Measurements from ENCODE around the gene TM2D1.
"Not testable (repeated sequence)": the region's sequence is repeated elsewhere in the genome, so short reads cannot be mapped to it uniquely, and the experiment has no call there.

TM2D1 gene

DNA sequence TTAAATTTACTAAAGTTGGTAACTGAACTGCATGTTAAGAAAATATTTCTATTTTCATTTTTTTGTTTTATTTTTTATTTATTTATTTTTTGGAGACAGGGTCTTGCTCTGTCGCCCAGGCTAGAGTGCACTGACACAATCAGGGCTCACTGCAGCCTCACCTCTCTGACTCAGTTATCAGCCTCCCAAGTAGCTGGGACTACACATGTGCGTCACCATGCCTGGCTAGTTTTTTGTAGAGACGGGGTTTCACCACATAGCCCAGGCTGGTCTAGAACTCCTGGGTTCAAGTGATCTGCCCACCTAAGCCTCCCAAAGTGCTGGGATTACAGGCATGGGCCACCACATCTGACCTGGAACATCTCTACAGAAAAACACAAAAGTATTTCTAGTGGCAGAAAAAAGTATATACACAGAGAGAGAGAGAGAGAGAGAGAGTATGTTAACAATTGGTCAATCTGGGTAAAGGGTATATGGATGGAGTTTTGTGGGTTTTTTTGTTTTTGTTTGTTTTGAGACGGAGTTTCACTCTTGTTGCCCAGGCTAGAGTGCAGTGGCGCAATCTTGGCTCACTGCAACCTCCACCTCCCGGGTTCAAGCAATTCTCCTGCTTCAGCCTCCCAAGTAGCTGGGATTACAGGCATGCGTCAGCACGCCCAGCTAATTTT, 5.8 kb downstream of the TM2D1 start:
- DNase-seq (ENCODE audit: low read depth in 2 of 2): not testable (repeated sequence)

- no peak for DNase-seq (ENCODE audit: low read depth in 2 of 2)
Measured at GRCh38 chr1:61711969-61712368, 13.0 kb downstream of the TM2D1 start.

- not testable (repeated sequence) for DNase-seq (ENCODE audit: low read depth in 2 of 2)
Measured at GRCh38 chr1:61711257-61711656, 13.7 kb downstream of the TM2D1 start.

DNA sequence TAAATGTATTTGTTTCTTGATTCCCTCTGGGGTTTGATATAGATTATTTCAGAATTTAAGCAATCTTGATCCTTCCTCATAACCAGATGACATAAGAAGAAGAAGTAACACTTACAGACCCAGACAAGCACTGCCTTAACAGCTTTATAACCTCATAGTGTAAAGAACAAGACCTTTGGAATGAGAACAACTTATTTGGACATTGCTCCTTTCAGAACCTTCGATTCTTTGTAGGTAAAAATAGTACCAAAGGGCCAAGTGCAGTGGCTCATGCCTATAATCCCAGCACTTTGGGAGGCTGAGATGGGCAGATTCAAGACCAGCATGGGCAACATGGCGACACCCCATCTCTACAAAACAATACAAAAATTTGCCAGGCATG, 15.0 kb downstream of the TM2D1 start:
- DNase-seq (ENCODE audit: low read depth in 2 of 2): no peak

DNA sequence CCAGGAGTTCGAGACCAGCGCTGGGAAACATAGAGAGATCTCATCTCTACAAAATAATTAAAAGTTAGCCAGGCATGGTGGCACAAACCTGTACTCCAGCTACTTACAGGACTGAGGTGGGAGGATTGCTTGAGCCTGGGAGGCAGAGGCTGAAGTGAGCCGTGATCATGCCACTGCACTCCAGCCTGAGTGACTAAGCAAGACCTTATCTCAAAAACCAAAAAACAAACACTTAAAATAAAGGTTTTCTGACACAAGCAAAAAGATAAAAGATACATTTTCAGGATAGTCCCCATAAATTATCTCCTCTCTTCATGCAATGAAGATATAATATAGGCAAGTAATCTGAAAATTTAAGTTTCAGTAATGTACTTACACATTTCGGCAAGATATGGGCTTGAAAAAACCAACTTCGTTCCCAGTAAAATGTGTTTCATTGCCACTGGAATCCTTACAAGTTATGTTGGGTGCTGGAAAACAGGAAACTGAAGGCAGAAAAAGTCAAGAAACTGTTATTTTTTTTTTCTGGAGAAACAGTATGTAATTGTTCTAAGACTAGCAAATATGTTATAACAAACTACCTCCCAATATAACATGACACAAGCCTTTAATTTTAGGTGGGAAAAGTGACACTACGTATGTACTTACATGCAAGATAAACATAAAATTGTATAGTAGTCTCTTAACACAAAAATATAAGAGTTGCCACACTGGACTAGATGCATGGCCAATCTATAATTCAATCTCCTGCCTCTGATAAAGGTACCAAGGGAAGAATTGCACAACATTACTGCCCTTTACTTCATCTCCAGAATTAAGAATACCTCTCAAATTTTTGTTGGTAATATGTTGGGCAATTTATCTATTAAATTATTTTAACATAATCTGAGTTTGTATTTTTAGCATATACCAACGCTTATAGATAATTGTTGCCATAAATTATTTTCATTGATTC, 15.7 kb downstream of the TM2D1 start:
- no peak for DNase-seq (ENCODE audit: low read depth in 2 of 2)

- DNase-seq (ENCODE audit: low read depth in 2 of 2): no peak
Measured at GRCh38 chr1:61699911-61700851, 24.8 kb downstream of the TM2D1 start.

GRCh38 chr1:61692155-61692800, 32.7 kb downstream of the TM2D1 start:
- DNase-seq (ENCODE audit: low read depth in 2 of 2): no peak

DNA sequence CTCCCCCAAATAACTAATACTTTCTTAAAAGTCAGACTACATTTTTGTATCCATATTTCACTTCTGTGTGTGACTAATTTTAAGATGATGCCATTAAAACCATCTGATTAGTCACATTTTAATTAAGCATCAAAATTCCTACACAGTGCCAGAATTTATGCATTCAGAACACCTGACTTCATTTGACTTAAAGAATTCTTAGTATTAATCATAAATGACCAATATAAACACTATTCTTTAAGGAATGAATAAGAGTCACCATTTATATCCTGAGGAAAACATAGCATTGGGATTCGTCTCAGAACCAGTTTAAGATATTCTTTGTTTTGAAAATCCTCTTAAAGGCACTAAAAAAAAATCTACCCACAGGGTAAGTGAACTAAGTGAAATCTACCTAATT, 37.0 kb downstream of the TM2D1 start:
- DNase-seq (ENCODE audit: low read depth in 2 of 2): no peak

DNA sequence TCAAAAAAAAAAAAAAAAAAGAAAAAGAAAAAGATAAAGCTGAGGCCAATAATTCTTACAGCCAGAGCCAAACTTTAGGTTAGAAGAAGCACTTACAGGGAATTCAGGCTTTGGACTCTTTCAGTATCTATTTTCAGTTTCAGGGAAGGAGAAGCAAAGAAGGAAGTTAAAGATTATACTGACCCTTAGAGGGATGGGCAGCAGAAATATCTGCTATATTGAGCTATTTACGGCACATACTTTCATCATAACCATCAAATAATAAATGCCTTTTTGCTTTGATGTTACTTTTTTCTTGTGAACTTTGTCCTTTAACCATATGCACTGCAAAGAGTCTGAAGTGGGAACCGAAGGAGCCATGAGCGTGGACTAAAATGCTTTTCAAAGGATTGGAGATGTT, 42.0 kb downstream of the TM2D1 start:
- DNase-seq (ENCODE audit: low read depth in 2 of 2): no peak

GRCh38 chr1:61680500-61680899, 44.4 kb downstream of the TM2D1 start:
- no peak for DNase-seq (ENCODE audit: low read depth in 2 of 2)

DNA sequence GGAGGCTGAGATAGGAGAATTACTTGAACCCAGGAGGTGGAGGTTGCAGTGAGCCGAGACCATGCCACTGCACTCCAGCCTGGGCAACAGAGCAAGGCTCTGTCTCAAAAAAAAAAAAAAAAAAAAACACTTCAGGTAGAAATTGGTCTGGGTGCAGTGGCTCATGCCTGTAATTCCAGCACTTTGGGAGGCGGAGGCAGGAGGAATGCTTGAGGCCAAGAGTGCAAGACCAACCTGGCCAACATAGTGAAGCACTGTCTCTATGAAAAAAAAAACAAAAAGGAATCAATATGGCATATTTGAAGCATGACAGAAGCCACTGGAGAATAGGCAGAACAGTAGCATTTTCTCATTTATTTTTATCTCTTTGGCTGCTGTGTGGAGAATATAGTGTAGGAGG, 48.1 kb downstream of the TM2D1 start:
- DNase-seq (ENCODE audit: low read depth in 2 of 2): not testable (repeated sequence)

DNA sequence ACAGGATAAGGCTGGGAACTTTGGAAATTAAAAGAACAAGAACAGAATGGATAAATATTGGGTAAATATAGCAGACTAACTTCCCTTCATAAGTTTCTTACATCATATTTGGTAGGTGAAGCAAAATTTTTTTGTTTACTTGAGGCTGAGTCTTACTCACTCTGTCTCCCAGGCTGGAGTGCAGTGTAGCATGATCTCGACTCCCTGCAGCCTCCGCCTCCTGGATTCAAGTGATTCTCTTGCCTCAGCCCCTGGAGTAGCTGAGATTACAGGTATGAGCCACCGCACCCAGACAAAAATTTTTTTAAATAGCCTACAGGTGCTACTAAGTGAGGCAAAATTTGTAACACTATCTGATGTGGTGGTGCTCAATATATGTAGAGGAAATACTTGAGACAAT, 50.7 kb downstream of the TM2D1 start:
- DNase-seq (ENCODE audit: low read depth in 2 of 2): no peak

GRCh38 chr1:61672376-61672775, 52.6 kb downstream of the TM2D1 start:
- no peak for DNase-seq (ENCODE audit: low read depth in 2 of 2)

DNA sequence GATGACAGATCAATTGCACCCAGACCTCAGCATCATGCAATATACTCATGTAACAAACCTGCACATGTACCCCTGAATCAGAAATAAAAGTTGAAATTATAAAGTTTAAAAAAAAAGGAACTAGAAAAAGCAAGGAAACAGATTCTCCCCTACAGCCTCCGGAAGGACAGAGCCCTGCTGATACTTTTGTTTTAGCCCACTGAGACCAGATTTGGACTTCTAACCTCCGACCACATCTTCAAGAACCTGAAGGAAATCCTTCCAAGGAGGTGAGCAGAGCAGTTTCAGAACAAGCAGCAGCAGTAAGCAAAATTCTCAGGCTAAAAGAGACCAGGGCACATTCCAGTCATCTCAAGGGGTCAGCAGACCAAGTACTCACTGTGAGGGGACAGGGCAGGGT, 54.5 kb downstream of the TM2D1 start:
- no peak for DNase-seq (ENCODE audit: low read depth in 2 of 2)

DNA sequence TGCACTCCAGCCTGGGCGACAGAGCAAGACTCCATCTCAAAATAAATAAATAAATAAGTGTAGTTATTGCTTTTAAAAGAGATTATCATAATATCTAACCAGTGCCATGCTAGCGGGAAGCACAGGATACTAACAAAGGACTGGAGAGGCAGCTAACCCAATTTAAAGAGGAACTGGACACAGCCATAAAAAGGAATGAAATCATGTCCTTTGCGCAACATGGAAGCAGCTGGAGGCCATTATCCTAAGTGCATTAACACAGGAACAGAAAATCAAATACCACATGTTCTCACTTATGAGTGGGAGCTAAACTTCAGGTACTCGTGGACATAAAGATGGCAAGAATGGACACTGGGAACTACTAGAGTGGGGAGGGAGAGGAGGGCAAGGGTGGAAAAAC, 54.9 kb downstream of the TM2D1 start:
- DNase-seq (ENCODE audit: low read depth in 2 of 2): no peak

DNA sequence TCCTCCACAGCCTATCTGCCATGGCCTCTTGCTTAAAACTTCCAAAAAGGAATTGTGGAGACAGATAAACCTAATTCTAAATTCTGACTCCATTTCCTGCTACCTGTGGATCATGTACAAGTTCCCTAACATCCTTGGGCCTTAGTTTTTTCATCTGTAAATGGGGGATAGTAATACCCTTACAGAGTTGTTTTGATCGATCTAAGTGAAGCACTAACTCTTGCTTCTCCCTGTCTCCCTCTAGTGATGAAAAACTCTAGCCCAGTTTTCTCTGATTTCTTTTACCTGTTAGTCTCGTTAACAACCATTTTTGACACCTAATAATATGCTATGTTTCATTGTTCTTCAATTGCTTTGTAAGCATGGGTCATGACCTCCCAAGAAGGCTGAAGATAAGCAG, 65.9 kb downstream of the TM2D1 start:
- DNase-seq (ENCODE audit: low read depth in 2 of 2): no peak

DNA sequence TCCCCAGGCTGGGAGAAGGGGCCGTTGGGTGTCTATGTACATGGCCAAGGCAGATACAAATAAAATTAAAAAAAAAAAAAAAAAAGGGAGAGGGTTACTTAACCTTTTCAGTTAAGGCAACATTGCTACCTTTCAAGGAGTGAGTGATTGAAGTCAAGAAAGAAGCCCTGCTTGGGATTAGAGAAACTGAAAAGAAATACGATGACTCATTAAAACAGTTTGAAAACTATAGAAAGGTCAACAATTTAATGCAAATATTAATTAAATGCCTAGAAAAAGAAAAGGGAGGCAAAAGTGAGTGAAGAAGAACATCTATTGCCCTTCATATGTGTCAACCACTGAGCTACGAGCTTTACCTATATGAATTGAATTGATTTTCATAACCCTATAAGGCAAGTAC, 69.5 kb downstream of the TM2D1 start:
- DNase-seq (ENCODE audit: low read depth in 2 of 2): no peak

GRCh38 chr1:61654067-61654466, 70.9 kb downstream of the TM2D1 start:
- DNase-seq (ENCODE audit: low read depth in 2 of 2): no peak

GRCh38 chr1:61648983-61649742, 75.8 kb downstream of the TM2D1 start:
- DNase-seq (ENCODE audit: low read depth in 2 of 2): no peak

DNA sequence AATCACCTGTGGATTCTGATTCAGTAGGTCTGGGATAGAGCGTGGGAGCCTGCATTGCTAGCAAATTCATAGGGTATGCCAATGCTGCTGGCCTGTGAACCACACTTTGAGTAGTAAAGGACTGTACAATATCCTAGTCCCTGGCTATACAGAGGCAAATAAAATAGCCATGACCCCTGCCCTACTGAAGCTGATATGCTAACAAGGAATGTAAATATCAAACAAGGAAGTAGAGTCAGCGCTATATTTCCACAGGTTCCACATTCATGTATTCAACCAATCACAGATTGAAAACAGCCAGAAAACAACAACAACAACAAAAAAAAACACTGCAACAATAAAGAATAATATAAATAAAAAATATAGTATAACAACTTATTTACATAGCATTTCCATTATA, 77.8 kb downstream of the TM2D1 start:
- DNase-seq (ENCODE audit: low read depth in 2 of 2): no peak

DNA sequence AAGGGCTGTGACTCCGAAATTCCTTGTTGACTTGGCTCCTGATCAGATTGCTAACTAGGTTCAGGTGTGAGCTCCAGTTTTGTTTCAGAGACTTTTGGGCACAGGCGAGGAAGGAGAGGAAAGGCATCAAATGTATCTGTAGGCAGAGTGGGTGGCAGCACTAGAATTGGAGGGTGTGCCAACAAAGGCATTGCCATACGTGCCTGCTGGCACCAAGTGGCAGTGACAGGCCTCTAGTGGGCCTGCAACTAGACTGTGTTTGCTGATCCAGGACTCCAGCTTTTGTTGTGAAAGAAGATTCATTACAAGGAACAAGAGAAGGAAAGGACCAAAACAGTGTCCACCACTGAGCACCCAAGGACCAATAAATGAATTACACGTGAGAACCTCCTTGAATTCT, 79.5 kb downstream of the TM2D1 start:
- no peak for DNase-seq (ENCODE audit: low read depth in 2 of 2)

Measured in stimulated activated CD8-positive, alpha-beta memory T cell treated with anti-CD3 and anti-CD28 coated beads, Interleukin-15, amount 100 ng/mL, for 4 hours (primary cell).